SK-N-SH treated with all-trans-retinoic acid at 6 μM for 48 hours (cell line): ENCODE results near the gene IL1B.

ENCODE experiments used
- ARNTL ChIP-seq: fragments of 450-650 bp; formaldehyde crosslinking; IDR thresholded peaks from 2 replicates; pipeline ENCODE4 v1.5.0; 2020; ENCODE audit warnings: low read depth, mild to moderate bottlenecking, moderate library complexity, borderline replicate concordance
- BACH2 ChIP-seq: fragments of 250-450 bp; sonication (Bioruptor Pico); IDR thresholded peaks from 2 replicates; pipeline ENCODE4 v1.9.0; 2021; ENCODE audit warnings: mild to moderate bottlenecking, borderline replicate concordance
- CREB5 ChIP-seq: fragments of 250-450 bp; sonication (Bioruptor Pico); IDR thresholded peaks from 2 replicates; pipeline ENCODE4 v1.5.1; 2020; ENCODE audit warnings: low read depth, mild to moderate bottlenecking, moderate library complexity
- ISL1 ChIP-seq: fragments of 250-450 bp; sonication (Bioruptor Pico); IDR thresholded peaks from 2 replicates; pipeline ENCODE4 v2.1.2; 2022; ENCODE audit warnings: mild to moderate bottlenecking, moderate library complexity
- OSR1 ChIP-seq: fragments of 250-450 bp; sonication (Bioruptor Pico); IDR thresholded peaks from 2 replicates; pipeline ENCODE4 v1.8.0; 2022; ENCODE audit warnings: moderate library complexity, mild to moderate bottlenecking, inconsistent platforms
- PPARA ChIP-seq: fragments of 250-450 bp; sonication (Bioruptor Pico); IDR thresholded peaks from 2 replicates; pipeline ENCODE4 v1.5.0; 2020; ENCODE audit warnings: mild to moderate bottlenecking, borderline replicate concordance
- SNAI2 ChIP-seq: fragments of 250-450 bp; sonication (Bioruptor Pico); IDR thresholded peaks from 2 replicates; pipeline ENCODE4 v1.5.0; 2020; ENCODE audit warnings: mild to moderate bottlenecking, moderate library complexity
- TCF4 ChIP-seq: fragments of 250-450 bp; sonication (Bioruptor Pico); IDR thresholded peaks from 2 replicates; pipeline ENCODE4 v1.8.0; 2021; ENCODE audit warnings: mild to moderate bottlenecking, moderate library complexity, borderline replicate concordance
- ZC3H10 ChIP-seq: fragments of 250-450 bp; sonication (Bioruptor Pico); IDR thresholded peaks from 2 replicates; pipeline ENCODE4 v1.5.1; 2021; ENCODE audit warnings: mild to moderate bottlenecking, moderate library complexity
- ZFP3 ChIP-seq: fragments of 250-450 bp; sonication (Bioruptor Pico); IDR thresholded peaks from 2 replicates; pipeline ENCODE4 v1.5.0; 2020; ENCODE audit warnings: mild to moderate bottlenecking, moderate library complexity
- ZNF565 ChIP-seq: fragments of 450-650 bp; formaldehyde crosslinking; conservative IDR thresholded peaks from 2 replicates; pipeline ENCODE4 v1.5.0; 2020; ENCODE audit warnings: low read depth, mild to moderate bottlenecking, moderate library complexity
- ZNF70 ChIP-seq: fragments of 450-650 bp; formaldehyde crosslinking; IDR thresholded peaks from 2 replicates; pipeline ENCODE4 v1.5.0; 2020; ENCODE audit warnings: mild to moderate bottlenecking, moderate library complexity
- TF ChIP-seq, protein P1 (sequence below): fragments of 250-450 bp; sonication (Bioruptor Pico); IDR thresholded peaks from 2 replicates; pipeline ENCODE4 v1.8.0; 2020; ENCODE audit warnings: mild to moderate bottlenecking, moderate library complexity, borderline replicate concordance

DNA sequence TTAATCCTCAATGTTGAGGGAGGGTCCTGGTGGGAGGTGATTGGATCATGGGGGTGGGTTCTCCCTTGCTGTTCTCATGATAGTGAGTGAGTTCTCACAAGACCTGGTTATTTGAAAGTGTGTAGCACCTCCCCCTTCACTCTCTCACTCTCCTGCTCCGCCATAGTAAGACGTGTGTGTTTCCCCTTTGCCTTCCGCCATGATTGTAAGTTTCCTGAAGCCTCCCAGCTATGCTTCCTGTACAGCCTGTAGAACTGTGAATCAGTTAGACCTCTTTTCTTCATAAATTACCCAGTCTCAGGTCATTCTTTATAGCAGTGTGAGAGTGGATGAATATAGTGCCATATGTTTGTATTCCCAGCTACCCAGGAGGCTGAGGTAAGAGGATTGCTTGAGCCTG, 9.6 kb downstream of the IL1B start:
- TF ChIP-seq ZNF70 (CRISPR knock-in tag) (no peak), CREB5 (CRISPR knock-in tag) (no peak), ARNTL (no peak), ZC3H10 (CRISPR knock-in tag) (no peak), OSR1 (CRISPR knock-in tag) (no peak), ZNF565 (CRISPR knock-in tag) (no peak), ISL1 (CRISPR knock-in tag) (no peak), BACH2 (no peak), TCF4 (CRISPR knock-in tag) (no peak), ZFP3 (CRISPR knock-in tag) (no peak), PPARA (CRISPR knock-in tag) (no peak), SNAI2 (no peak)
- TF ChIP-seq, protein P1, sequence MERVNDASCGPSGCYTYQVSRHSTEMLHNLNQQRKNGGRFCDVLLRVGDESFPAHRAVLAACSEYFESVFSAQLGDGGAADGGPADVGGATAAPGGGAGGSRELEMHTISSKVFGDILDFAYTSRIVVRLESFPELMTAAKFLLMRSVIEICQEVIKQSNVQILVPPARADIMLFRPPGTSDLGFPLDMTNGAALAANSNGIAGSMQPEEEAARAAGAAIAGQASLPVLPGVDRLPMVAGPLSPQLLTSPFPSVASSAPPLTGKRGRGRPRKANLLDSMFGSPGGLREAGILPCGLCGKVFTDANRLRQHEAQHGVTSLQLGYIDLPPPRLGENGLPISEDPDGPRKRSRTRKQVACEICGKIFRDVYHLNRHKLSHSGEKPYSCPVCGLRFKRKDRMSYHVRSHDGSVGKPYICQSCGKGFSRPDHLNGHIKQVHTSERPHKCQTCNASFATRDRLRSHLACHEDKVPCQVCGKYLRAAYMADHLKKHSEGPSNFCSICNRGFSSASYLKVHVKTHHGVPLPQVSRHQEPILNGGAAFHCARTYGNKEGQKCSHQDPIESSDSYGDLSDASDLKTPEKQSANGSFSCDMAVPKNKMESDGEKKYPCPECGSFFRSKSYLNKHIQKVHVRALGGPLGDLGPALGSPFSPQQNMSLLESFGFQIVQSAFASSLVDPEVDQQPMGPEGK (CRISPR knock-in tag), result no peak
